Measurements from ENCODE around the gene SLC35F1.

The SLC35F1 gene

DNA sequence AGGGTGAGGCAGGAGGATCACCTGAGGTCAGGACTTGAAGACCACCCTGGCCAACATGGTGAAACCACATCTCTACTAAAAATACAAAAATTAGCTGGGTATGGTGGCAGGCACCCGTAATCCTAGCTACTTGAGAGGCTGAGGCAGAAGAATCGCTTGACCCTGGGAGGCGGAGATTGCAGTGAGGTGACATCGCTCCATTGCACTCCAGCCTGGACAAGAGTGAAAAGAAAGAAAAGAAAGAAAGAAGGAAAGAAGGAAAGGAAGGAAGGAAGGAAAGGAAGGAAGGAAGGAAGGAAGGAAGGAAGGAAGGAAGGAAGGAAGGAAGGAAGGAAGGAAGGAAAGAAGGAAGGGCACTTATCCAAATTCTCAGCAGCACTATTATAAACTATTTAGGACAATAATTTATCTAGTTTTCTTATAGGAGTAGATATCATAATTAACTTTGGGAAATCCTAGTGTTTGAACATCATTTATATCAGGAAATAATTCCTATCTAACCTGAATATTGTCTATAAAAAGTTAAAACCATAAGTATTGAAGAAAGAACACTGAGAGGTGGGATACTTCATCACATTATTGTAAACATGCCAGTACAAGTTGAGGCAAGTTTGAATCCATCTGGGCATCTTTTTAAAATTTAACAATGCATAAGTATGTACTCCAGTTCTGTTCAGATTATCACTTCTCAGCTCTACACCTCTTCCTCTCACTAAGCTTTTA is 305.5 kb downstream of the SLC35F1 start:
- Histone ChIP-seq H2AFZ (ENCODE audit: low read depth) (no peak overlapping the region), H3K27me3 (ENCODE audit: insufficient read depth, low read depth) (no peaks in the 10 kb centered on the region), H3K27ac (no peak overlapping the region), H3K9ac (no peak overlapping the region), H3K4me1 (ENCODE audit: low read depth, poor library complexity, severe bottlenecking) (no peaks in the 10 kb centered on the region), H3K79me2 (ENCODE audit: insufficient read depth, low read depth) (no peaks in the 10 kb centered on the region), H4K20me1 (ENCODE audit: insufficient read depth) (no peaks in the 10 kb centered on the region), H3K4me3 (IDR thresholded peaks at IDR 0.05; ENCODE audit: insufficient read depth, low read depth, low read length) (no peak overlapping the region), H3K36me3 (ENCODE audit: insufficient read depth) (no peaks in the 10 kb centered on the region), H3K4me2 (no peak overlapping the region)
- TF ChIP-seq CTCF (conservative IDR thresholded peaks at IDR 0.05; ENCODE audit: low read depth, low read length), result no peak

DNA sequence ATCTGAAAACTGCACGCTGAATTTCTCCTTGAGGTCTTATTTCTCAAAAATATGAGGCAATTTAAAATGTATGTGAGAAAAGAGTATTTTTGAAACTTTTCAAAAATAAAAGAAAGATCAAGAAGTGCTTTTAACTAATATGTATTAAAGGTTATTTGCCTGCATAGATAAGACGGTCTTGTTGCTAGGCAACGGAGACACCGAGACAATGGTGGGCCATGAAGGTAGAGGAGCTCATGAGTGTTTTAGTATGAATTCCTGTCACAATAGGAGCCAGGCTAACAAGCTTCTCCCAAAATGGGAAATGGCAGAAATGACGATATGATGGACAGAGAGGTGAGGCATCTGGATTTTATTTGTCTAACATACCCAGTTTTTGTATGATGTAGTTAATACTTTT is 308.2 kb downstream of the SLC35F1 start:
- H3K4me3 ChIP-seq (IDR thresholded peaks at IDR 0.05; ENCODE audit: insufficient read depth, low read depth, low read length), result no peak overlapping the region
- H3K9ac ChIP-seq, result no peak overlapping the region
- no peak overlapping the region for H3K4me2 ChIP-seq
- no peaks in the 10 kb centered on the region for H3K27me3 ChIP-seq (ENCODE audit: insufficient read depth, low read depth)
- no peaks in the 10 kb centered on the region for H4K20me1 ChIP-seq (ENCODE audit: insufficient read depth)
- no peak overlapping the region for H2AFZ ChIP-seq (ENCODE audit: low read depth)
- H3K27ac ChIP-seq, result no peak overlapping the region
- no peak for TF ChIP-seq CTCF (conservative IDR thresholded peaks at IDR 0.05; ENCODE audit: low read depth, low read length)
- no peaks in the 10 kb centered on the region for H3K4me1 ChIP-seq (ENCODE audit: low read depth, poor library complexity, severe bottlenecking)
- H3K36me3 ChIP-seq (ENCODE audit: insufficient read depth), result no peaks in the 10 kb centered on the region
- H3K79me2 ChIP-seq (ENCODE audit: insufficient read depth, low read depth), result no peaks in the 10 kb centered on the region

DNA sequence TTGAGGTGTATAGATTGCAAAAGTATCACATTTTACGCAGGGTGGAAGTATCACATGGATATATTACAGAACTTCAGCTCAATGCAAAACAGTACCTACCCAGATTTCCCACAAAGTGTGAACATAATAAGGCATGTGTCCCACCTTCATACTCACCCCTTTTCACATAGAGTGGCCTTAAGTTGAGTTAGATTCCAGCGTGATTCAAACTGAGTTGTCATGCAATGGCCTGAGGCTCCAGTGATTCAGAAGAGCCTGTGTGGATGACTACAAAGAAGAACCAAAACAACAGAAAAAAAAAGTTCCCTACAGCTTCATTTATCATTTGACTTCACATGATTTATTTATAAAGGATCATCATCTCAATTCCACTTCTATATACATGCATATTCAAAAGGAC is 309.7 kb downstream of the SLC35F1 start:
- Histone ChIP-seq H3K4me3 (IDR thresholded peaks at IDR 0.05; ENCODE audit: insufficient read depth, low read depth, low read length) (no peak overlapping the region), H3K4me1 (ENCODE audit: low read depth, poor library complexity, severe bottlenecking) (no peaks in the 10 kb centered on the region)
- TF ChIP-seq CTCF (conservative IDR thresholded peaks at IDR 0.05; ENCODE audit: low read depth, low read length), result no peak

GRCh38 chr6:118218156-118218555 is 311.1 kb downstream of the SLC35F1 start:
- Histone ChIP-seq H2AFZ (ENCODE audit: low read depth) (no peak overlapping the region), H3K4me1 (ENCODE audit: low read depth, poor library complexity, severe bottlenecking) (no peaks in the 10 kb centered on the region), H3K4me3 (IDR thresholded peaks at IDR 0.05; ENCODE audit: insufficient read depth, low read depth, low read length) (no peak overlapping the region), H3K27me3 (ENCODE audit: insufficient read depth, low read depth) (no peaks in the 10 kb centered on the region), H3K36me3 (ENCODE audit: insufficient read depth) (no peaks in the 10 kb centered on the region), H4K20me1 (ENCODE audit: insufficient read depth) (no peaks in the 10 kb centered on the region), H3K79me2 (ENCODE audit: insufficient read depth, low read depth) (no peaks in the 10 kb centered on the region), H3K27ac (no peak overlapping the region), H3K9ac (no peak overlapping the region), H3K4me2 (no peak overlapping the region)
- no peak for TF ChIP-seq CTCF (conservative IDR thresholded peaks at IDR 0.05; ENCODE audit: low read depth, low read length)

More for the DNA sequence above, 309.7 kb downstream of the SLC35F1 start:
- no peaks in the 10 kb centered on the region for H3K27me3 ChIP-seq (ENCODE audit: insufficient read depth, low read depth)
- H3K27ac ChIP-seq, result no peak overlapping the region
- no peaks in the 10 kb centered on the region for H3K36me3 ChIP-seq (ENCODE audit: insufficient read depth)
- H3K79me2 ChIP-seq (ENCODE audit: insufficient read depth, low read depth), result no peaks in the 10 kb centered on the region
- H4K20me1 ChIP-seq (ENCODE audit: insufficient read depth), result no peaks in the 10 kb centered on the region
- H2AFZ ChIP-seq (ENCODE audit: low read depth), result no peak overlapping the region
- no peak overlapping the region for H3K9ac ChIP-seq
- no peak overlapping the region for H3K4me2 ChIP-seq

Data from KMS-11 (cell line).